Loucy (cell line): ENCODE data around the gene RXRA.
A peak's percentile ranks its signal among the peaks of the same experiment; 100 is the strongest.

Source experiments
- H2AFZ ChIP-seq: fragments of 200-600 bp; sonication (generic); 2 replicates; pipeline ENCODE4 v1.6.0; 2016; ENCODE audit warnings: antibody characterized with exemption, mild to moderate bottlenecking, low read length, moderate library complexity
- H3F3A ChIP-seq: fragments of 200-600 bp; 2 replicates; pipeline ENCODE4 v1.6.0; 2016; ENCODE audit warnings: antibody characterized with exemption, low read depth, mild to moderate bottlenecking
- H3K27me3 ChIP-seq: fragments of 200-600 bp; sonication (generic); 2 replicates; pipeline ENCODE4 v1.6.1; 2014; ENCODE audit warnings: low read length, mild to moderate bottlenecking; ENCODE audit not compliant: insufficient read depth, poor library complexity, severe bottlenecking
- H3K36me3 ChIP-seq: fragments of 200-600 bp; sonication (generic); 2 replicates; pipeline ENCODE4 v1.6.1; 2016; ENCODE audit warnings: low read length; ENCODE audit not compliant: insufficient read depth
- H3K4me1 ChIP-seq: fragments of 200-600 bp; sonication (generic); 2 replicates; pipeline ENCODE4 v1.5.1; 2014; ENCODE audit warnings: low read length, mild to moderate bottlenecking; ENCODE audit not compliant: insufficient read depth, poor library complexity, severe bottlenecking
- H3K4me2 ChIP-seq: fragments of 200-600 bp; sonication (generic); 2 replicates; pipeline ENCODE4 v1.6.0; 2014; ENCODE audit warnings: antibody characterized with exemption, low read length, low read depth, mild to moderate bottlenecking; ENCODE audit not compliant: poor library complexity, severe bottlenecking
- H3K4me3 ChIP-seq: fragments of 200-600 bp; sonication (generic); 2 replicates; pipeline ENCODE4 v1.5.1; 2014; ENCODE audit warnings: low read length, mild to moderate bottlenecking, mixed read lengths; ENCODE audit not compliant: poor library complexity, severe bottlenecking
- H3K79me2 ChIP-seq: fragments of 200-600 bp; sonication (generic); 2 replicates; pipeline ENCODE4 v1.6.1; 2014; ENCODE audit warnings: low read length; ENCODE audit not compliant: insufficient read depth
- H3K9ac ChIP-seq: fragments of 200-600 bp; sonication (generic); 2 replicates; pipeline ENCODE4 v1.6.0; 2014; ENCODE audit warnings: mild to moderate bottlenecking, low read depth, low read length, moderate library complexity; ENCODE audit not compliant: poor library complexity, severe bottlenecking
- H3K9me2 ChIP-seq: fragments of 200-600 bp; sonication (generic); replicated peaks from 2 replicates; pipeline ENCODE4 v1.6.1; 2016; ENCODE audit warnings: low read depth, low read length, mixed read lengths
- H3K9me3 ChIP-seq: fragments of 200-600 bp; sonication (generic); 2 replicates; pipeline ENCODE4 v1.6.1; 2014; ENCODE audit warnings: mild to moderate bottlenecking, antibody characterized with exemption, low read length, low read depth; ENCODE audit not compliant: insufficient read depth
- H4K20me1 ChIP-seq: fragments of 200-600 bp; sonication (generic); 2 replicates; pipeline ENCODE4 v1.6.0; 2014; ENCODE audit warnings: antibody characterized with exemption, low read length, mild to moderate bottlenecking; ENCODE audit not compliant: insufficient read depth, poor library complexity, severe bottlenecking
- EZH2phosphoT487 ChIP-seq: fragments of 200-600 bp; IDR thresholded peaks from 2 replicates; pipeline ENCODE4 v1.6.1; 2018; ENCODE audit warnings: antibody characterized with exemption, mild to moderate bottlenecking, moderate library complexity, borderline replicate concordance
- TF ChIP-seq, protein P1 (sequence below): fragments of 200-600 bp; sonication (generic); conservative IDR thresholded peaks from 2 replicates; pipeline ENCODE4 v1.5.1; 2014; ENCODE audit warnings: mild to moderate bottlenecking, antibody characterized with exemption, low read length

Gene RXRA

DNA sequence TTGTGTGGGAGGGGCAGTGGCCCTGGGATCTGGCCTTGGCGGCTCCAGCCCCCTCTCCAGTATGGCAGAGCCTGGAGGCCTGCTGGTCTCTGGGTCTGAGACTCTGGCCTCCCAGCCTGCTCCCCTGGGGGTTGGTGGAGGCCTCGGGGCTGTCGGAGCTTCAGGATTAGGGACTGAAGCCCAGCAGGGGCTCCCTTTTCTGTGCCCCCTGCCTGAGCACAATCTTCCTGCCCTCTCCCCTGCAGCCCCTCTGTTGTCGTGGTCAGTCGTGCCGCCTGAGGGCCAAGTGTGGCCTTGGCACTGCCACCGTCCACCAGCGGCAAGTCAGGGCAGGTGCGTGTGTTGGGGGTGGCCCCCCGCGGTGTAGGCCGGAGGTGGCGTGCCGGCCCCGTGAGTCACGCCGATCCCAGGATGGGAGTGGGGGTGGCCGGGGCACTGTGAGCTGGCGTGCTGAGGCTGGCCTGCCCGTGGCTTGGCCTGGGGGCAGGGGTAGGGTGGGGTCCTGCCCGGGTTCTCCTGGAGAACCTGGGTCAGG lies 53.6 kb downstream of the RXRA start:
- no peak for TF ChIP-seq EZH2phosphoT487
- TF ChIP-seq, protein P1, sequence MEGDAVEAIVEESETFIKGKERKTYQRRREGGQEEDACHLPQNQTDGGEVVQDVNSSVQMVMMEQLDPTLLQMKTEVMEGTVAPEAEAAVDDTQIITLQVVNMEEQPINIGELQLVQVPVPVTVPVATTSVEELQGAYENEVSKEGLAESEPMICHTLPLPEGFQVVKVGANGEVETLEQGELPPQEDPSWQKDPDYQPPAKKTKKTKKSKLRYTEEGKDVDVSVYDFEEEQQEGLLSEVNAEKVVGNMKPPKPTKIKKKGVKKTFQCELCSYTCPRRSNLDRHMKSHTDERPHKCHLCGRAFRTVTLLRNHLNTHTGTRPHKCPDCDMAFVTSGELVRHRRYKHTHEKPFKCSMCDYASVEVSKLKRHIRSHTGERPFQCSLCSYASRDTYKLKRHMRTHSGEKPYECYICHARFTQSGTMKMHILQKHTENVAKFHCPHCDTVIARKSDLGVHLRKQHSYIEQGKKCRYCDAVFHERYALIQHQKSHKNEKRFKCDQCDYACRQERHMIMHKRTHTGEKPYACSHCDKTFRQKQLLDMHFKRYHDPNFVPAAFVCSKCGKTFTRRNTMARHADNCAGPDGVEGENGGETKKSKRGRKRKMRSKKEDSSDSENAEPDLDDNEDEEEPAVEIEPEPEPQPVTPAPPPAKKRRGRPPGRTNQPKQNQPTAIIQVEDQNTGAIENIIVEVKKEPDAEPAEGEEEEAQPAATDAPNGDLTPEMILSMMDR: no peak
- no peak overlapping the region for H3K9ac ChIP-seq
- peaks cover 3% of the 10 kb centered on the region for H4K20me1 ChIP-seq
- no peaks in the 10 kb centered on the region for H3K36me3 ChIP-seq
- no peaks in the 10 kb centered on the region for H3F3A ChIP-seq
- no peak overlapping the region for H3K4me3 ChIP-seq
- H3K79me2 ChIP-seq: peaks cover 87% of the 10 kb centered on the region
- H3K4me1 ChIP-seq: peaks cover 69% of the 10 kb centered on the region
- no peak overlapping the region for H2AFZ ChIP-seq
- H3K27me3 ChIP-seq: no peaks in the 10 kb centered on the region
- no peaks in the 10 kb centered on the region for H3K9me2 ChIP-seq
- no peak overlapping the region for H3K4me2 ChIP-seq
- H3K9me3 ChIP-seq: no peaks in the 10 kb centered on the region

DNA sequence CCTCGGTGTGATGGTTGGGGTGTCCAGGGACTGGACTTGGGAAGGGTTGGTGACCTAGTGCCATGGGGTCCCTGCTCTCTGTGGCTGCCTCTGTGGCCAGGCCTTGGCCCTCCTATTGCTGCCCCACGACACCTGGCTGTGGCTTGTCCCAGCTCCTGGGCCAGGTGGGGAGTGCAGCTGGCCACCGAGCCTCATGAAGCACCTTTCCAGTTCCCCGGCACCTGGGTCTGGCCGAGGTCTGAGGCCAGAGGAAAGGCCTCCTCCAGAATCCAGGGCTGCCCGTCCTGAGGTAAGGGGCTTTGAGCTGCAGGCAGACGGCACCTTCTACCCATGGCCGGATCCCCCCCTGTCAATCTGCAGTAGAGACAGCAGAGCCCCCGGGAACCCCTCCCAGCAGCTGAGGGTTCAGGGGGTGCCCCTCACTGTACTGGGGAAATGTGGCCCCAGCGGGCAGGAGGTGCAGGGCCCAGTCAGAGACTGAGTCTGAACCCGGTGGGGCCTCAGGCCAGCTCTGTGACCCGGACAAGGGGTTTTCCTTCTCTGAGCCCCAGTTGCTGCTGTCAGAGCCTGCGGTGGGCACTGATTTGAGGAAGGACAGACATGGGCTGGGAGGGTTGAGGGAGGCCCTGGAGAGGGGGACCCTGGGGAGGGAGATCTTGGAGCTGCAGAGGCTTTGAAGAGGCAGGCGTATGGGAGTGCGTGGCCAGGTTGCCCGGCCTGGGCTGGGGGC lies 54.5 kb downstream of the RXRA start:
- Histone ChIP-seq H3K79me2 (peaks cover 90% of the 10 kb centered on the region), H3K9me2 (no peaks in the 10 kb centered on the region), H3K4me3 (no peak overlapping the region), H3K9me3 (no peaks in the 10 kb centered on the region), H3K4me1 (peaks cover 77% of the 10 kb centered on the region), H3K27me3 (no peaks in the 10 kb centered on the region), H2AFZ (no peak overlapping the region), H3K9ac (peak overlapping the region; percentile 62), H4K20me1 (peaks cover 6% of the 10 kb centered on the region), H3F3A (no peaks in the 10 kb centered on the region), H3K36me3 (no peaks in the 10 kb centered on the region), H3K4me2 (peak overlapping the region; percentile 96)
- no peak for TF ChIP-seq EZH2phosphoT487
- TF ChIP-seq, protein P1: no peak

DNA sequence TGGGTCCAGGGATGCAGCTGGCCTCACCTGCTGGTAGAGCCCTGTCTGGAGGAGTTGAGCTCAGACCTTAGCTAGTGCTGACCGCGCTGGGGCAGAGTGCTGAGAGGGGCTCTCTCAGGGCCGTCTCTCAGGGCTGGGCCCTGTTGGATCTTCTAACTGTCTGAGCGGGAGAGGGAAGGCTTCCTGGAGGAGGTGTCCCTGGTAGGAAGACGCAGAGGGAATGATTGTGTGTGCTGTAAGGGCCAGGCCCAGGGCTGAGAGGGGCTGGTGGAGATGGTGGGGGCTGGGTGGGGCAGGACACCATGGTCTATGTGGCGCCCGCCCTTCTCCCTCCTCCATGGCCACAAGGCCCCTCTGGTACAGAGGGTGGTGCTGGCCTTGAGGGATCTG lies 55.0 kb downstream of the RXRA start:
- Histone ChIP-seq H3K9me2 (no peaks in the 10 kb centered on the region), H3K9ac (peak overlapping the region; percentile 62), H3K27me3 (no peaks in the 10 kb centered on the region), H3K9me3 (no peaks in the 10 kb centered on the region), H3F3A (no peaks in the 10 kb centered on the region), H3K4me2 (peak overlapping the region; percentile 96), H3K36me3 (no peaks in the 10 kb centered on the region), H3K4me3 (peak overlapping the region; percentile 81), H3K79me2 (peaks cover 92% of the 10 kb centered on the region), H3K4me1 (peaks cover 79% of the 10 kb centered on the region), H2AFZ (no peak overlapping the region), H4K20me1 (peaks cover 11% of the 10 kb centered on the region)
- TF ChIP-seq, protein P1: no peak
- TF ChIP-seq EZH2phosphoT487: no peak
